GM21528 (cell line): ENCODE results near the gene NCAPD2.
"Not testable (repeated sequence)": the region's sequence is repeated elsewhere in the genome, so short reads cannot be mapped to it uniquely, and the experiment has no call there.

Experiments used
- ATAC-seq: cut with Tn5 transposase; IDR thresholded peaks from one replicate; pipeline ENCODE4 v1.9.1; 2021; ENCODE audit warnings: mild to moderate bottlenecking, moderate library complexity; ENCODE audit not compliant: unreplicated experiment, low FRiP score

NCAPD2 gene

DNA sequence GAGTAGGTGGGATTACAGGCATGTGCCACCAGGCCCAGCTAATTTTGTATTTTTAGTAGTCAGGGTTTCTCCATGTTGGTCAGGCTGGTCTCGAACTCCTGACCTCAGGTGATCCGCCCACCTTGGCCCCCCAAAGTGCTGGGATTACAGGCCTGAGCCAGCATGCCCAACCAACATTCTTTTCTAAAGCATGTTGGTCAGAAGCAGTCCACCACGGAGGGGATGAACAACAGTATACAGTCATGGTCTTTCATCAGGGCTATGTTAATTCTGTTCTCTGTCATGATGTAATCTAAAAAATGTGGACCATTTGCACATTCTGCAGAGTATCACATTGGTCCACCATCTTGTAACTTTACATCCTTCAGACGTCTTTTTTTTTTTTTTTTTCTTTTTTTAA is 4.5 kb upstream of the NCAPD2 start:
- no peak for ATAC-seq

DNA sequence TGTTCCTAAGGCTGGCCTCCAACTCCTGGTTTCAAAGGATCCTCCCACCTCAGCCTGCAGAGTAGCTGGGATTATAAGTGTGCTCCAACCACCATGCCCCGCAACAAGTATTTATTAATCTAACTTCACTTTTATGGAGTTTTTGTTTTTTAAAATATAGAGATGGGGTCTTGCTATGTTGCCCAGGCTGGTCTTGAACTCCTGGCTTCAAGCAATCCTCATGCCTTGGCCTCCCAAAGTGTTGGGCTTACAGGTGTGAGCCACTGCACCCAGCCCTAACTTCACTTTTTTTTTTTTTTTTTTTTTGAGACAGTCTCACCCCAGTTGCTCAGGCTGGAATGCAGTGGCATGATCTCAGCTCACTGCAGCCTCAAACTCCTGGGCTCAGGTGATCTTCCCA is 3.2 kb upstream of the NCAPD2 start:
- not testable (repeated sequence) for ATAC-seq

GRCh38 chr12:6492838-6493496 is 935 bp upstream of the NCAPD2 start, which contains the start of gene MRPL51:
Gene MRPL51 (minus strand): TSS chr12:6493262. CDS start chr12:6493136, 126 bp downstream.
- peak; percentile 69 for ATAC-seq

GRCh38 chr12:6494258-6494743 is 399 bp downstream of the NCAPD2 start:
- ATAC-seq: no peak

- ATAC-seq: no peak
These were observed 1.1 kb downstream of the NCAPD2 start for GRCh38 chr12:6494968-6495367.

DNA sequence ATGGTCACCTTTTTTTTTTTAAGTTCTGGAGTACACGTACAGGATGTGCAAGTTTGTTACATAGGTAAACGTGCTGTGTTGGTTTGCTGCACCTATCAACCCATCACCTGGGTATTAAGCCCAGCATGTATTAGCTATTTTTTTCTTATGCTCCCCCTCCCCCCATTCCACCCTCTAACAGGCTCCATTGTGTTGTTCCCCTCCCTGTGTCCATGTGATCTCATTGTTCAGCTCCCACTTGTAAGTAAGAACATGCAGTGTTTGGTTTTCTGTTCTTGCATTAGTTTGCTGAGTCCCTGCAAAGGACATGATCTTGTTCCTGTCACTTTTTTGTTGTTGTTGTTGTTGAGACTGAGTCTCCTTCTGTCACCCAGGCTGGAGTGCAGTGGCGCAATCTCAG is 3.4 kb downstream of the NCAPD2 start:
- ATAC-seq: not testable (repeated sequence)

DNA sequence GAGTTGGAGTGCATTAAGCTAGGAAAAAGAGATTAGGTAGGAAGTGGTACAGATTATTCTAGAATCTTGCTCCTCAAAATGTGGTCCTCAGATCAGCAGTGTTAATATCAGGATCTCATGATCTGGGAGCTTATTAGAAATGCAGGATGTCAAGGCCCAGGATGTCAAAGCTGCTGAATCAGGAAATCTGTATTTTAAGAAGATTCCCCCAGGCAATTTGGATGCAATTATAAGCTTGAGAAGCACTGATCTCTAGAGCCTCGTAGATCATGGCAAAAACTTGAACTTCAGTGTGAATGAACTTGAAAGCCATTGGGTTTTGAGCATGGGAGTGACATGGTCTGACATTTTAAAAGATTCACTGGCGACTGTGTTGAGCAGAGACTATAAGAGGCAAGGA is 6.6 kb downstream of the NCAPD2 start:
- ATAC-seq: no peak

DNA sequence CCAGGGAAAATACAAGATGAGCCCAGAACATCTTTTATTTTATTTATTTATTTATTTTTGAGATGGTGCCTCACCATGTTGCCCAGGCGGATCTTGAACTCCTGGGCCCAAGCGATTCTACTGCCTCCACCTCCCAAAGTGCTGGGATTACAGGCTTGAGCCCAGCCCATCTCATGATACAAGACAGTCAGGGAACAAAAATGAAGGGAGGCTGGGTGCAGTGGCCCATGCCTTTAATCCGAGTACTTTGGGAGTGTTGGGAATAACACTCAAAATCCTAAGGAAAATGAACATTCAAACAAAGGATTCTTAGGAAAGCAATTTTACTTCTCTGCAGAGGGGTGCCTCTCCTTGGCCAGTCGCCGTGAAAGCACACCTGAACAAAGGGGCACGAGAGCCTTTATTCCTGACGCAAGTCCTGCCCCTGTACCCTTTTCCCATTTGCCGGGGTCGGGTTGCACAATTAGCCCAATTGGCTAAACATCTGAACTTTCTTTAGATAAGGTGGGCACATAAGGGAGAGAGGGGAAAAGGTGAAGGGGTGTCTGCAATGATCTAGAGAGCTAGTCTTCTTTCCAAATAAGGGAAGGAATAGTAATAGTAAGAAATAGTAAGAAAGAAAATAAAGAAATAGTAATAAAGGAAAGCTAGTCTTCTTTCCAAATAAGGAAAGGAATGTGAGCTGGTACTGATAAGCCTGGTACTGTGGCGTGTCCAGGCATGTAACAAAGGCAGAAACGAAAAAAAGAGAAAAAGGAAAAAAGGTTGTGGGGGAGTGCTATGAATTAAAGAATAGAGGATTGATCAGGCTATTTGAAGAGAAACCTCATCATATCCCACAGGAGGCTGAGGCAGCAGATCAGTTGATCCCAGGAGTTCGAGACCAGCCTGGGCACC is 13.4 kb downstream of the NCAPD2 start:
- no peak for ATAC-seq

DNA sequence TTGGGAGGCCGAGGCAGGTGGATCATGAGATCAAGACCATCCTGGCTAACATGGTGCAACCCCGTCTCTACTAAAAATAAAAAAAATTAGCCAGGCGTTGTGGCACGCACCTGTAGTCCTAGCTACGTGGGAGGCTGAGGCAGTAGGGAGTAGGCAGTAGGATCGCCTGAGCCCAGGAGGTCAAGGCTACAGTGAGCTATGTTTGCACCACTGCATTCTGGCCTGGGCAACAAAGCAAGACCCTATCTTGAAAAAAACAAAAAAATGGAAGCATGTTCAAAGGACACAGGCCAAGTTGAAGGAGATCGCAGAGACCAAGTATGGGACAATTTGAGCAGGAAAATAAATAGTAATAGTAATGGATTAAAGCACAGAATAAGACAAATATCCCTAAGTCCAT is 14.2 kb downstream of the NCAPD2 start:
- ATAC-seq: no peak

DNA sequence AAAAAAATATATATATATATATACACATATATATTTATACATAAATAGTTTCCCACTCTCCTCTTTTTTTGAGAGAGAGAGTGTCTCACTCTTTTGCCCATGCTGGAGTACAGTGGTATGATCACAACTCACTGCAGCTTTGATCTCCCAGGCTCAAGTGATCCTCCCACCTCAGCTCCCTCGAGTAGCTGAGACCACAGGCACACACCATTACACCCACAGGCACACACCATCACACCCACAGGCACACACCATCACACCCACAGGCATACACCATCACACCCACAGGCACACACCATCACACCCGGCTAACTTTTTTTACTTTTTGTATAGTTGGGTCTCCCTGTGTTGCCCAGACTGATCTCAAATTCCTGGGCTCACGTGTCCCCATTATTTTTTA is 26.3 kb downstream of the NCAPD2 start:
- ATAC-seq: no peak

DNA sequence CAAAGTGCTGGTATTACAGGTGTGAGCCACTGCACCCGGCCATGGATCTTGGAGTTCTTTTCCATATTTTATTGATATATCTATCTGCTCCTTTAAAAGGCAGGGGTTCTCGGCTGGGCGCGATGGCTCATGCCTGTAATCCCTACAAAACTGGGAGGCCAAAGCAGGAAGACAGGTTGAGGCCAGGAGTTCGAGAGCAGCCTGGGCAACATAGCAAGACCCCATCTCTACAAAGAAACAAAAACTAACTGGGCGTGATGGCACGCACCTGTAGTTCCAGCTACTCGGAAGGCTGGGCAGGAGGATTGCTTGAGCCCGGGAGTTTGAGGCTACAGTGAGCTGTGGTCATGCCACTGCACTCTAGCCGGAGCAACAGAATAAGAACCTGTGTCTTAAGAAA is 28.3 kb downstream of the NCAPD2 start:
- ATAC-seq: no peak

GRCh38 chr12:6523708-6524107 is 29.8 kb downstream of the NCAPD2 start:
- no peak for ATAC-seq

- ATAC-seq: no peak
These were observed 30.7 kb downstream of the NCAPD2 start for GRCh38 chr12:6524648-6525047.

GRCh38 chr12:6526201-6526600 is 32.3 kb downstream of the NCAPD2 start:
- ATAC-seq: no peak

DNA sequence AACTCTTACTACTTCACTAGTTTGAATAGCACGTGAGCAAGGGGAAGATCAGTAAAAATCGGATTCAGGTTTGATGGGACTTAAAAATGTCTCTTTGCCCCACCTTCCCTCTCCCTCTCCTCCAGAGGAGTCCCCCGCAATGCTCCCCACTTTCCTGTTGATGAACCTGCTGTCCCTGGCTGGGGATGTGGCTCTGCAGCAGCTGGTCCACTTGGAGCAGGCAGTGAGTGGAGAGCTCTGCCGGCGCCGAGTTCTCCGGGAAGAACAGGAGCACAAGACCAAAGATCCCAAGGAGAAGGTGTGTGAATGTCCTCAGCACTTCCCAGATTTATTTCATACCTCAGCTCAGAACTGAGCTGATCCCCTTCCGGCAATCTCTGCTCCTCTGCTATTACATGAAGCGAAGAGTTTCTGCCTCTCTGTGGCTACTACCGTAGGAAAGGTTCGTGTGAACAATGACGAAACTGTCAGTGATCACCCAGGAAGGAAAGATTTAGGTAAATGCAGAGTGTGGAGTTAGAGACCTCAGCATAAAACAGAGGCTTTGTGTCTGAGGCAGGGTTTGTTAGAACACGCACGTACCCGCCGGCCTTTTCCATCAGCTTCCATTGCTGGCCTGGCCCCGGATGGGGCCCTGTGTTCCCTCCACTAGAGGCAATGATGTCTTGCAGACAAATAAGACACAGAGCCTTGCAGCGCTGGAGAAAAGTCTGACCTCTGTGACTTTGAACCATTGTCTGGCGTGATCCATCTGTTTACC is 33.0 kb downstream of the NCAPD2 start:
- no peak for ATAC-seq

GRCh38 chr12:6527711-6528110 is 33.8 kb downstream of the NCAPD2 start:
- no peak for ATAC-seq

DNA sequence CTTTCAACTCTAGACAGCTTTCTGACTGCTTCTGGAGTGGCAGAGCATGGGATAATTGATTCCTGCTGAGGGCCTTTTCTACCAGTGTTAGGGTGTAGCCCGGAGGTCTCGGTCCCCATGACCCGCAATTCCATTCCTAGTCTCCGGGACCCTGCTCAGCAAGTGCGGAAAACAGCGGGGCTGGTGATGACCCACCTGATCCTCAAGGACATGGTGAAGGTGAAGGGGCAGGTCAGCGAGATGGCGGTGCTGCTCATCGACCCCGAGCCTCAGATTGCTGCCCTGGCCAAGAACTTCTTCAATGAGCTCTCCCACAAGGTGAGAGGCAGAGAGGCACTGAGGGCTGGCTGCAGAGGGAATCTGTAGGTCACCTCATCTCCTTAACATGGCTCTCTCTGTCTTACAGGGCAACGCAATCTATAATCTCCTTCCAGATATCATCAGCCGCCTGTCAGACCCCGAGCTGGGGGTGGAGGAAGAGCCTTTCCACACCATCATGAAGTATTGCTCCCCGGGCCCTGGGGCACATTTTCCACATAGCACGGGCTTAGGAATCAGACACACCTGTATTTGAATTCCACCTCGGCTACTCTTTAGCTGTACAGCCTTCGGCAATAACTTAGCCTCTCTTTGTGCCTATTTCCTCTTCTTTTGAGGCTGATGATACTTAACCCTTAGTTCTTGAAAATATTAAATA is 34.8 kb downstream of the NCAPD2 start:
- ATAC-seq: no peak

DNA sequence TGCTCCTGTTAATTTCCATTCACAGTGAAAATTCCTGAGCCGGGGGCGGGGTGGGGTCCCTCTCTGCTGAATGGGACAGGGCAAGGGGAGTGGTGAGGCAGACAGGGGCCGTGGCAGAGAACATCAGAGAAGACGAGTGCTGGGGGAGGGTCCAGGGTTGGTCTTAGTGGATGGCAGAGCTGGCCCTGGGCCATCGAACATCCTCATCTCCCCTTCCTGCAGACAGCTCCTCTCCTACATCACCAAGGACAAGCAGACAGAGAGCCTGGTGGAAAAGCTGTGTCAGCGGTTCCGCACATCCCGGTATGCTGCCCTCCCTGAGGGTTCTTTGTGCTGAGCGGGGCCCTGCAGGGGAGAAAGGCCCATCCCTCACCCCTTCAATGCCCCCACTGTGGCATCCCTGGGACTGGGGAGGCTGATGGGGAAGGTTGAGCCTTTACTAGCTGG is 35.4 kb downstream of the NCAPD2 start:
- ATAC-seq: no peak

DNA sequence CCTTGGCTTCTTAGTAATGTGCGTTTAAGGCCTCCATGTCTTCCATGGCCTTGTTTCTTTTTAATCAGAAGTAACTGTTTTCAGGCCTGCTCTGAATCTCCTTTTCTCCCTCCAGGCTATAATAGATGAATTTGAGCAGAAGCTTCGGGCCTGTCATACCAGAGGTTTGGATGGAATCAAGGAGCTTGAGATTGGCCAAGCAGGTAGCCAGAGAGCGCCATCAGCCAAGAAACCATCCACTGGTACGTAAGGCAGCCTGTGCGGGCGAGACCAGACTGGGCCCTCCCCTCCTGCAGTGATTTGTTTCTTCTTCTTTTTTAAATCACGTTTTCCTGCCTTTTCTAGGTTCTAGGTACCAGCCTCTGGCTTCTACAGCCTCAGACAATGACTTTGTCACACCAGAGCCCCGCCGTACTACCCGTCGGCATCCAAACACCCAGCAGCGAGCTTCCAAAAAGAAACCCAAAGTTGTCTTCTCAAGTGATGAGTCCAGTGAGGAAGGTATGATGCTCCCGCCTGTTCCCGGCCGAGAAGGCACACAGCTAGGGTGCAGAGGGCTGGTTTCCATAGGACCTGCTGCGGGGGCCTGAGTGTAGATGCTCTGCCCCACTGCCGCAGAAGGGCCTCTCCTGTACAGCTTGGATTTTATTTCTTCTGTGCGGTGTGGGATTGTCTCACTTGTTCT is 36.8 kb downstream of the NCAPD2 start:
- ATAC-seq: no peak
